ENCODE data around the gene KRT14.
"Not testable (repeated sequence)": the region's sequence is repeated elsewhere in the genome, so short reads cannot be mapped to it uniquely, and the experiment has no call there.

Gene KRT14

DNA sequence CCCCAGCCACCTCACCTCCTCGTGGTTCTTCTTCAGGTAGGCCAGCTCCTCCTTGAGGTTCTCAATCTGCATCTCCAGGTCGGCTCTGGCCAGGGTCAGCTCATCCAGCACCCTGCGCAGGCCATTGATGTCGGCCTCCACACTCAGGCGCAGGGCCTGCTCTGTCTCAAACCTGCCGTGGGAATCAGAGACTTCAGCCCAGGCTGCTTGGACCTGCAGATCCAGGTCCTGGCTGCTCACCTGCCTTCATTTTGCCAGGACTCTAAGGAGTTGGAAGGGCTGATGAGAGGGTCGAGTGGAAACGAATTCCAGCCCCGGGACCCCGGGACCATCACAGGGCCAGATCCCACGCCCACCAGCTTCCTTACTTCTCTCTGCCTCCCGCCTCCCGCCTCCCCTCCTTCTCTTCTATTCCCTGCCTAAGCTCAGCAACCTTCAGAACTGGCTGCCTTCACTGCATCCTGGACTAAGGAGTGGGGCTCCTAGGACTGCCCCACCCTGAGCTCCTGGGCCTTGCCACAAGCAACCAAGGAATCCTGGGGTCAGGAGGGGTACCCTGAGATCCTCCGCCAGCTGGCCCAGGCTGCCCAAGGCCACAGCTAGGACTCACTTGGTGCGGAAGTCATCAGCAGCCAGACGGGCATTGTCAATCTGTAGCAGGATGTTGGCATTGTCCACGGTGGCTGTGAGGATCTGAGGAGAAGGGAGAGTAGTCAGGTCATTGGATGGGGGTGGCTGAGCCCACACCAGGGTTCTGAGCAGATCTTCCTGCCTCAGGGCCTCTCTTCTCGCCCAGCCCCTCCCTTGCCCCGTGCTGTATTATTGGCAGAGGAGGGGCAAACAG lies 35.9 kb upstream of the KRT14 start:
- DNase-seq, result peak; percentile 25

DNA sequence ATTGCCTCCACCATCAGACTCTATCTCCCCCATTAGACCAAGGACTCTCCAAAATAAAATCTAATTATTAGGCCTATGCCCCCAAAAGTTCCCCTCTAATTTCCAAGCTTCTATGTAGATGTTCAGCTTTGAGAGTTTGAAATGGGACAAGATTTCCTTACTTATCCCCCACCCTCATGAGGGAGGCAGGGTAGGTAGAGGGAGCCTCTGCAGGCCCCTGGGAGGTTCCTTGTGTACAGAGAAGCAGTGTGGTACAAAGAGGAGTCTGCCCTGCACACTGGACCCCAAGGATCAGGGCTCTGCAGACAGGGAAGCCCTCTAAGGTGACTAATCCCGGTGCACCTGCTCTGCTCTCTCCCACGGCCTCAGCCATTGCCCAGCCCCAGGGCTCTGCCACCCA lies 35.2 kb upstream of the KRT14 start:
- peak; percentile 50 for DNase-seq

DNA sequence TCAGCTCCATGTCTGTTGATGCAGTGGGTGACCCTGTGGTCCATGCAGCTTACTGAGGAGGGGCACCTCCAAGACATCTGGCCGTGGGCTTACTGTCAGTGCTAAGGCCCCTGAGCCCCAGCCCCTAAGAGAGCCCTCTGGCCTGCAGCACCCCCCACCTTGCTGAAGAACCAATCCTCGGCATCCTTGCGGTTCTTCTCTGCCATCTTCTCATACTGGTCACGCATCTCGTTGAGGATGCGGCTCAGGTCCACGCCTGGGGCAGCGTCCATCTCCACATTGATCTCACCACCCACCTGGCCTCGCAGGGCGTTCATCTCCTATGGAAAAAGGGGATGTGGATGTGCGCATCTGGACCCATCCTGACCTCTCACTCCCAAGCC lies 34.7 kb upstream of the KRT14 start:
- peak; percentile 55 for DNase-seq

DNA sequence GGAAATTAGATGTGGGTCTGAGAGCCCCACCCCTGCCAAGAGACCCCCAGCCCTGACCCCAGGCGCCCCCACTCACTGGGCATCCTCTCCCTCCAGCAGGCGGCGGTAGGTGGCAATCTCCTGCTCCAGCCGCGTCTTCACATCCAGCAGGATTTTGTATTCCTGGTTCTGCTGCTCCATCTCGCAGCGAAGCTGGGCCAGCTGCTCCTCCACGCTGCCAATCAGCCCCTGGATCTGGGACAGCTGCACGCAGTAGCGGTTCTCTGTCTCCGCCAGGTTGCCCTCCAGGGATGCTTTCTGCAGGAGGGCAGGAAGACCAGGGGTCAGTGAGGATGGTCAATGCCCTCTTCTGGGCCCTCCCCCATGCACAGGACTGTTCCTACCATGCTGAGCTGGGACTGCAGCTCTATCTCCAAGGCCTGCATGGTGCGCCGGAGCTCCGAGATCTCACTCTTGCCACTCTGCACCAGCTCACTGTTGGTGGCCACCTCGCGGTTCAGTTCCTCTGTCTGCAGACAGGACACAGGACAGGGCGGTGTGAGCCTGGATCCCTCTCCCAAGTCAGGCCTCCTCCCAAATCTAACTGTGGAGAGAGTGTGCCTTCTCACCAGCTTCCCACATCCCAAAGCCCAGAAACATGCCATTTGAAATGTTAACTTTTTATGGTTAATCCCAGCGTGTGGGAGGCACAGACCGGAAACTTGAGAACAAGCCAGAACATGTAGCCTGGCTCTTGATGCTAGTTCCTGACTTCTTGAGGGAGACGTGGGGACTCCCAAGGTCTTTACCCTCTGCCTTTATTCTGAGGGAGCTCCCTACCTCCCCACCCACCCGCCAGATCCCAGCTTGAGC lies 34.1 kb upstream of the KRT14 start:
- peak; percentile 46 for DNase-seq

DNA sequence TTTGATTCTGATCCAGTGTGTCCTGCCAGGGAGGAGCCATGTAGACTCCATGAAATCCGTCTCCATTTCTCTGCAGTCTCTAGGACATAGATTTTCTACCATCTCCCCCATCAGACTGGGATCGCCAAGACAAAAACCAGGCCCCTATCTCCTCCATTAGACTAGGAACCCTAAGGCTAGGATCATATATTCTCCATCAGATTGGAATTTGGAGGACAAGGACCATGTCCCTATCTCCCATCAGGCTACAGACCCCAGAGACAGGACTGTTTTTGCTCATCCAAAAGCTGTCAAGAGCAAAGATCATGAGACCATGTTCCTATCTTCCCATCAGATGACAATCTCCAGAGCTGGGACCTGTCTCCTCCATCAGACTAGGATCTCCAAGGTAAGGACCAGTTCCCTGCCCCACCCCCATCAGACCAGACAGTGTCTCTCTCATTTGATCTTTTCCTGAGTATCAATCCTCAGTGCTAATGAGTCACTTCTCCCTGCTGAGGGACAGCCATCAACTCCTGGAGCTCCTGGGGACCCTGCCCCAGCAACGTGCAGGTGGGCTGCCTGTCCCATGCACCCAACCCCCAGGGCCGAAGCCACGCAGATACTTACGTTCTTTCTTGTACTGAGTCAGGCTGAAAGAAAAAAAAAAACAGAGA lies 33.4 kb upstream of the KRT14 start:
- peak; percentile 27 for DNase-seq

DNA sequence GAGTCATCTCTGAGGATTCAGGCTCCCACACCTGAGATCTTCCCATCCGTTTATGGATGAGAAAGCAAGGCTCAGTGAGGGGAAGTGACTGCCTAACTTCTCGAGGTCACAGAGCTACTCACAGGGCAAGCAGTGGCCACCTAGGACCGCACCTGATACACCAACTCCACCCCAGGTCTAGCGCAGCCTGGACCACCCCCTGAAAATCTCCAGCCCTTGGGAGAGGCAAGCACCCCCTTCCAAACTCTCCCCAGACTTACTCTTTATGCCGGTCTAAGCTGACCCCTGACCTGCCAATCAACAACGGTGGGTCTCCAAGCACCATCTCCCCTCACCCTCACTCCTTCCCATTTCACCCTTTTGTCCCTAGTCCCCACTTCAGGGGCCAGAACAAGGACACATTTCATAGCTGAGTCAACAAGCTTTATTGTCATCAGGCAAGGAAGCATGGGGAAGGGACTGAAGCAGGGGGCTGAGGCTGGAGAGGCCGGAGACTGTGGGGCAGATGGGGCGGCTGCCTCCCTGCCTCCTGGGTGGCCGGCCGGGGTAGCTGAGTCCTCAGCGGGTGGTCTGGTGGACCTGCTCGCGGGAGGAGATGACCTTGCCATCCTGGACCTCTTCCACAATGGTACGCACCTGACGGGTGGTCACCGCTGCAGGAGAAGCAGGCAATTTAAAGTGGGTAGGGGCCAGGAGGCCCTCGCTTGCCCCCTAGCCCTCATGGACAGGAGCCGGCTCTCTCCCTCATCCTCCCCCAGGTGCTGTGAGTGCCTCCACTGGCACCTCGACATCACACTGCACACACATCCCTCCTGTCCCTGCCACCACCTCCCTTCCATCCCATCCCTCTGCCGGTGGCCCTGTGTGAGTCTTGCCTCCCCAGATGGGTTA lies 32.6 kb upstream of the KRT14 start:
- DNase-seq, result peak; percentile 49

DNA sequence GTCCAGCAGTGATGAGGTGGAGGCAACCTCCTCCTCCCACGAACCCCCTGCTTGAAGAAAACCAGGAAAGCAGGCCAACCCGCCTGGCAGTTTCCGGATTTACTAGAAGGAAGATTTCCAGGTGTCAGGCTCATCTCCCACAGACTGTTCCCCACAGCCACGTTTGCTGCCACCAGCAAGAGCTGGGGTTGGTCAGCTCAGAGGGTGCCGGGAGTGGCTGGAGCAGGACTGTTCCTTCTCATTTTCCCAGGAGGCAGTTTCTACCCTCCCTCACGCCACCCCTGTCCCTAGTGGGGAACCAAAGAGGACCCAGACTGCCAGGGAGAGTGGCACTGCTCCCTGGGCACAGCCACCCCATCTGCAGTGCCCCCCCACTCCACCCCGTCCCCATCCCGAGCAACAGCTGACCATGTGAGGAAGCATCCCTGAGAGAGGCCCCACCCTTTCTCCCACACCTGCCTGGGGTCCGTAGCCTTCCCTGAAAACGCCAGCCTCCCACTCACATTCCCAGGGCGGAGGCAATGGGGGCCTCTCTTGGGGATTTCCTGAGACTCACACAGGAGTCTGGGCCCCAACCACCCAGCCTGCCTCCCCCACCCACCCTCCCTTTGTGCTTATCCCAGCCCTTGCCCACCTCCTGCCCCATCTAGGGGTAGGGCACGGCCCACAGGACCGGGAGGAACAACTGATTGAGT lies 31.8 kb upstream of the KRT14 start:
- peak; percentile 41 for DNase-seq

DNA sequence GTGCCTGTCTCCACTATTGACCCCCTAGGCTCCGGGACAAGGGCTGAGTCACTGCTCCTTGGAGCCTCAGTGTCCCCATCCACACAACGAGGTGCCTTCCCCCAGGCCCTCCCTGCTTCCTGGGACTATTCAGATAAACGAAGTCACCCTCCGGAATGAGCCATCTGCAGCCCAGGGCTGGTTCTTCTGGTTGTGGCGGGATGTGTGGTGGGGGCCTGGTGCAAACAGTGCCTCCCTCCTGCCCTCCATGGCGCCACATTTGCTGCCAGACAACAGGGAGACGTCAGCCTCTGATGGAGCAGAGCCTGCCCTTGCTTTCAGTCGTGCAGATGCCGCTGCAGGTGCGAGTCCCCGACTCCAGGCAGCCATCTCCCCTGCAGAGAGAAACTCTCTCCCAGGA lies 31.0 kb upstream of the KRT14 start:
- peak; percentile 48 for DNase-seq

DNA sequence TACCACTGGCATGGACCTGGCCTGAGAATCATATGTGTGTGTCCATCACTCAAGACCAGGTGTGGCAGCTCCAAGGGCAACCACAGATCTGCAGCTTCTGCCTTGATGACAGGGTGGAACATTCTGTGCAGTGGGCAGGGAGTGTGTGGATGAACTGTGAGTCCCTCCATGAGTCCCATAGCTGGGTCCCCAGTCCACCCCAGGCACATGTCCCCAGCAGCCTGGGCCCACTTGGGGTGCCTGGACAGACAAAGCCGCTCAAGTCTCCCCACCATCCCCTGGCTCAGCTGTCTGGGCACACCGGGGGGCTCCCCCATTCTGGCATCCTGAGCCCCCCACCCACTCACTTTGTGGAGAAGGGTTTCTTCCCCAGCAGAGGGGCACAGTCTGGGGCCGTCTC lies 30.4 kb upstream of the KRT14 start:
- DNase-seq, result no peak

DNA sequence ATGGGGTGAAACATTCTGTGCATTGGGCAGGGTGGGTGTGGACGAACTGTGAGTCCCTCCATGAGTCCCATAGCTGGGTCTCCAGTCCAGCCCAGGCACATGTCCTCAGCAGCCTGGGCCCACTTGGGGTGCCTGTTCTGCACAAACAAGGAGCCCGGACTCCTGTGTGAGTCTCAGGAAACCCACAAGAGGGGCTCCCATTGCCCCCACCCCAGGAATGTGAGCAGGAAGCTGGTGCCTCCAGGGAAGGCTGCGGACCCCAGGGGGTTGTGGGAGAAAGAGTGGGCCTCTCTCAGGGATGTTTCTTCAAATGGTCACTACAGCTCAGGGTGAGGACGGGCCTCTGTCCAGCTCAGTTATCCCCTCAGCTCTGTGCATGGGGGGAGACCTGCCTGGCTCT lies 29.8 kb upstream of the KRT14 start:
- not testable (repeated sequence) for DNase-seq

DNA sequence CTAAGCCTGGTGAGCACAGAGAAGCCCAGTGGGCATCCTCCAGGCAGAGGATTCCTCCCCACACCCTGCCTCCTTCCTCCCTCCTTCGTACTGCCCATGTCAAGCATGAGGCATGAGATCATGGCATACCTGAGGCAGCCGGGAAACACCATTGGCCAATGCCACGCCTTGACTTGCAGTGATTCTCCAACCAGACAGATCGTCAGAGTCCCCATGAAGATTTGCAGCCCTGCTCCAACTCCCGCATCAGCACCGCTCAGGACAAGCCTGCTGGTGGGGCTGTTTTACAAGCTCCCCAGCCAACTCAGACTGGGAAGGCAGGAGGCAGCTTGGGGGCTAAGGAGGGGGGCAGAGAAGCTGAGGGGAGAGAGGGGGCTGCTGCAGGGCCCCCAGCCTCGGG lies 28.8 kb upstream of the KRT14 start:
- peak; percentile 41 for DNase-seq

DNA sequence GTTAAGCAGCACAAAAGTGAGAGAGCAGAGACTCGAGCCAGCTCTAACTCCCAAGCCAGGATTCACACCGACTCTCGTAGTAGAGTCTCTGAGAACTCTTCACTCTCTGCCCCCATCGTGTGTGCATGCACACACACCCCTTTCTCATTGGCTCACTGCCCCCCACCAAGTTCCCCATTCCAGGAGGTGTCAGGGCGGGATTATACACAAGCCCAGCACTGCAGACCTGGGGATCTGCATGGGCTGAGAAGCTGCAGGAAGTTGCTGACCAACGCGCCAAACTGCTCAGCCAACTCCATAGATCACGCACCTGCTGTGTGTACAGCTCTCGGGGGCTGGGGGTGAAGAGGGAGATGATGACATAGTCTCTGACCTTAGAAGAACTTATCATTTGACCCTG lies 28.1 kb upstream of the KRT14 start:
- peak; percentile 8 for DNase-seq

DNA sequence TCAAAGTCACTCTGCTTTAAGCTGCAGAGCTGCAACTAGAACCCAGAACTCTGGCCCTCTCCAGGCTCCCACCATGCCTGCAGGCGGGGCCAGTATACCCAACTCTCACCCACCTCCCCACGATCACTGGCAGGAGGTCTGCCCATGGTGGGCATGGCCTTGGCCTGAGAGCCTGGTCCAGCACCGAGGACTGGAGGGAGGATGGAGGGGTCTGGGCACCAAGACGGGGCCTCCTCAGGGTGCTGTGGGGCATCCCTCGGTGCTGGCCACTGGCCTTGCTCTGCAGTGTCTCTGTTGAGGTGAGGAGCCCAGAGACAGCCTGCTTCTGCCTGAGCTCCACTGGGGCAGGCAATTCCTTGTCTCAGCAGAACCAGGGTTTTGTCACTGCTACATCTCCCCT lies 27.4 kb upstream of the KRT14 start:
- DNase-seq, result peak; percentile 47

DNA sequence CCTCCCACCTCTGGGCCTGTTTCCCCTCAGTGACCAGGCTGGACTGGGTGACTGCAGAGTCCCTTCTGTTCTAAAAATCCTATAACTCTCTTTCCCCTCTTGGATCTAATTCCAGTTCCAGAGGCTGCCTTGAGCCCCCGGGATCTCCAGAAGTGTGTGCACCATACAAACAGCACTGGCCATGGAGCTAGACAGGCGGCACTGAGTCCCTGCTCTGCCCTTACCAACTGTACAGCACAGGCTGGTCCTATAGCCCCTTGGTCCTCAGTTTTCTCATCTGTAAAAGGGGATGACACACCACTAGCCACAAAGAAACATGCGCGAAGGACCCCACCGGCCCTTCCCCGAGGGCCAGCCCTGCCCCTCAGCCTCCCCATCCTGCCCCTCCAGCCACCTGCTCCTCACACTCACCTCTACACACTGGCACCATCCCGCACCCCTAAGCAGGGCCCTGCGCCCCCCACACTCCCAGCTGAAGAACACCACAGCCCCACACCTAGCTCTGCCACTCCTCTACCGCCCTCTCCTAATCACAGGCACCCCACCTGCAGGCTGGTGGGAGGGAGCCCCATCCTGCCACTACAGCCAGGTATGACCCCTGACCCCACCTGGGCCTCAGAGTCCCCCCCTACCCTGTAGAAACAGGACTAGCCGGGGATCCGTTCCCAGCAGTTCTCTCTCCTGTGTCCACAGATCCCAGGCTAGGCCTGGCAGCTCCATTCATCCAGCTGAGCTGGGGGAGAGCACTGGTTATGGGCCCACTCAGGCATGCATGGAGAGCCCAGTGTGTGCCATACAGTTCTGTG lies 26.8 kb upstream of the KRT14 start:
- peak; percentile 38 for DNase-seq

DNA sequence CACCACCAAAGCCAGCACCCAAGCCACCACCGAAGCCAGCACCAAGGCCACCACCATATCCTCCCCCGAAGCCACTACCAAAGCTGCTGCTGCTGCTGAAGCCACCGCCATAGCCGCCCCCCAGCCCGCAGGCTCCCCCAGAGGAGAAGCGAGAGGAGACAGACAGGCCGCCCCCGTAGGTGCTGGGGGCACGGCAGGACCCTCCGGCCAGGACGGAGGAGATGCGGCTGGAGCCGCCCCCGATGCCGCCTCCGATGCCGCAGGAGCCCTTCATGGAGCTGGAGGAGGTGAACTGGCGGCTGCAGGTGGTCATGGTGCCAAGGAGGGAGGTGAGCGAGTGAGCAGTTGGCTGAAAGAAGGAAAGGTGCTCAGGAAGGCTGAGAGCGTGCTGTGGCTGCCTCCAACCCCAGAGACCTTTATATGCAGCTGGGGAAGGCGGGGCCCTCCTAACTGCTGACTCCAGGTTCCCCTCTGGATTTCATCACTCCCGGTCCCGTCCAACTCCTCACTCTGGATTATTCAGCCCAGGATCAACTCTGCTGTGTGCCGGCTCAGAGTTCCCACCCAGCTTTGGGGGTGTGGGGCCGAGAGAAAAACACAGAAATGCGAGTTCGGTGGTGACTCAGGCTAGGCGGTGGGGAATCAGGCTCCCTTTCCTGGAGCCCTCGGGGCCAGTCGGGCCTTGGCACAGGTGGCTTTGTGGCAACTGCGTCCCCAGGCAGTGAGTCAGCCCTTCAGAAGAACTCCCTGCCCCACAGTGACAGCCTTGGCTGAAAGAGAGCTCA lies 25.9 kb upstream of the KRT14 start, which contains the start of gene KRT16:
Gene KRT16, minus strand, starts transcription at position 392 of the 785 bp plus-strand sequence. Its CDS starts 79 bp downstream, at position 313.
- peak; percentile 44 for DNase-seq

DNA sequence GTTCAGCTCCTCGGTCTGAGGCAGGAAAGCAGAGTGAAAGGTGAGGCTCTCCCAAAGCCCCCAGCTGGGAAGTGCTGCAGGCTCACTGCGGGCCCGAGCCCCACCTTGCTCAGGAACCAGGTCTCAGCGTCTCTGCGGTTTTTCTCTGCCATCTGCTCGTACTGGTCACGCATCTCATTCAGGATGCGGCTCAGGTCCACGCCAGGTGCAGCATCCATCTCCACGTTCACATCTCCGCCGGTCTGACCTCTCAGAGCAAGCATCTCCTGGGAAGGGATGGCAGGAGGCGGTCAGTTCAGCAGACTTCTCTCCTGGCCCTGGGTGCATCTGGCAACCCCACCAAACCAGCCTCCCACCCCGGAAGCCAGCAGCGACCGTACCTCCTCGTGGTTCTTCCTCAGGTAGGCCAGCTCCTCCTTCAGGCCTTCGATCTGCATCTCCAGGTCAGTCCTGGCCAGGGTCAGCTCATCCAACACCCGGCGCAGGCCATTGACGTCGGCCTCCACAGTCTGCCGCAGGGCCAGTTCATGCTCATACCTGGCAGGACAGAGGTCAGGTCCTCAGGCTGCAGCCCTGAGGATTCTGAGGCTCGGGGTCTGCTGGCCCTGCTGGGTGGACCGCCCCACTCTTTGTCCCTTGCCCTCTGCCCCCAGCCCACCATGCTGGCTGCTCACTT lies 24.4 kb upstream of the KRT14 start:
- DNase-seq, result peak; percentile 58

DNA sequence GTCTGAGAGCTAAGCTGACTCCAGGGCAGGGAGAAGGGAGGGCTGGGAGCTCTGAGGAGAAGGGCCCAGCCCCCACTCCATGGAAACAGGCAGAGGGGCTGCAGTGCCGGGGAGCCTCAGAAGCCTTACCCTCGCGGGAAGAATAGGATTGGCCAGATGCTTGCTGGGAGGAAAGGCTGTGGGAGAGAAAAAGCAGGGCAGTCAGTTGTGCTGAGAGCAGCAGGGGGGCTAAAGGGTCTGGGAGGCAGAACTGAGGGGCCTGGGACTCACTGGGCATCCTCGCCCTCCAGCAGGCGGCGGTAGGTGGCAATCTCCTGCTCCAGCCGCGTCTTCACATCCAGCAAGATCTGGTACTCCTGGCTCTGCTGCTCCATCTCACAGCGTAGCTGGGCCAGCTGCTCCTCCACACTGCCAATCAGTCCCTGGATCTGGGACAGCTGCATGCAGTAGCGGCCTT lies 23.4 kb upstream of the KRT14 start:
- peak; percentile 50 for DNase-seq

DNA sequence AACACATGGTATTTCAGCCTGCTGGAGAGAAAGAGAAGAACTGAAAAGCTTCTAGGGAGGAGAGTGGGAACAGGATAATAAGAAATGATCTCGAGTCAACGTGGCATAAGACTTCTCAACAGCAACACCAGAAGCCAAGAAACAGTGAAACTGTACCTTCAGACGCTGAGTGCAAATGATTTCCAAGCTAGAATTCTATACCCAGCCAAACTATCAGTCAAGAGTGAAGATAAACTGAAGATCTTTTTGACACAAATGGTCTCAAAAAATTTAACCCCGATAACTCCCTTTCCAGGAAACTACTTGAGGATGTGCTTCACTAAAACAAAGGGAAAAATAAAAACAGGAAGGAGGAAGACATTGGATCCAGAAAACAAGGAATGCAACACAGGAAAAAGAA lies 20.2 kb upstream of the KRT14 start:
- DNase-seq, result not testable (repeated sequence)

DNA sequence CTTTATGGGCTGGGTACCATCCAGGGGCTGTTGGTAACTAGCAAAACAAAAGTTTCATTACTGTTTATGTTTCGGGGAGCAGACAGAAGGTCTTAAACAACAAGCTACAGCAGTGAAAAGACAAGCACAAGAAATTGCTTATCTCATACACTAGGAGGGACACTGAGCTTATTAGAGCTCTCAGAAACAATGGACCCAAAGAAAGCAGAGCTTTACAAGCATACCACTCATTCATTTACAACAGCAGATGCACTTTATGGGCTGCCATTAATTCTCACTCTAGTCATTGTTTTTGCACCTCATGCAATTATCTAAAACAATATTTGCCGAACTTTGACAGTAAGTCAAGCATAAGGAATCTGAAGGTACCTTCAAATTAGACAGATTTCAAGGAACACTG lies 15.8 kb upstream of the KRT14 start:
- no peak for DNase-seq

Measured in activated effector memory CD4-positive, alpha-beta T cell treated with anti-CD3 and anti-CD28 coated beads, Interleukin-2, amount 50 U/mL, for 16 hours (primary cell).